Measurements from ENCODE around the gene HTR3E. TPM values are rescaled to one million over a fixed set of nuclear protein-coding genes. Genes with fewer than 3 reads are reported as not detected.
A peak's percentile ranks its signal among the peaks of the same experiment; 100 is the strongest.
"Not testable (repeated sequence)": the region's sequence is repeated elsewhere in the genome, so short reads cannot be mapped to it uniquely, and the experiment has no call there.

Gene HTR3E
- total RNA-seq, 2 donors from 2014 or later, result not detected

DNA sequence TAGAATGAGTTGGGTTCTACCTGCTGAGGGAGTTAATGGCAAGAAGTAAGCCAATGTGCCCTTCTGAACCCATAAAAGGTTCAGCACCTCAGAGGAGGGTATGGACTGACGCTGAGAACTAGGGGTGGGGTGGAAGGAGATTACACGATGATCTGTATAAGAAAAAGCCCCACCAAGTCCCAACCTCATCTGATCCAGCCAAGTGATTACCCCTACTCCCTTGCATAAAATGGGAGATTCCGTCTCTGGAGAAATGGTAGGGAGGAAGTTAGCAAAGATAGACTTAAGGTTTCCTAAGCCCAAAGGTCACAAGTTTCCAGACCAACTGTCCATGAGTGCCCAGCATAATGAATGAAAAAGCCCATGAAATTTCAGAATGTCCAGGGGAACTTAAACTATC, 51.2 kb downstream of the HTR3E start:
- intact Hi-C loops (cut with DNase I), result no loop called here
- DNase-seq, result no peak
- ATAC-seq, result no peak

DNA sequence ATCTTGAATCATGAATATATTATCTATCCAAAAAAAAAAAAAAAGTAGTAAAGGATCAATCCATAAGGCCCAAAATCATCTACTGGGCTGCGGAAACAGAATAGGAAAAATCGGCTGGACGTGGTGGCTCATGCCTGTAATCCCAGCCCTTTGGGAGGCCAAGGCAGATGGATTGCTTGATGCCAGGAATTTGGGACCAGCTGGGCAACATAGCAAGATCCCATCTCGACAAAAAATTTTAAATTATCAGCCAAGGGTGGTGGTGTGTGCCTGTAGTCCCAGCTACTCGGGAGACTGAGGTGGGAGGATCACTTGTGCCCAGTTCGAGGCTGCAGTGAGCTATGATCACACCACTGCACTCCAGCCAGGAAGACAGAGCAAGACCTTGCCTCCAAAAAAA, 52.3 kb downstream of the HTR3E start:
- ATAC-seq (no peak), DNase-seq (no peak)
- intact Hi-C loops (cut with DNase I), result no loop called here

DNA sequence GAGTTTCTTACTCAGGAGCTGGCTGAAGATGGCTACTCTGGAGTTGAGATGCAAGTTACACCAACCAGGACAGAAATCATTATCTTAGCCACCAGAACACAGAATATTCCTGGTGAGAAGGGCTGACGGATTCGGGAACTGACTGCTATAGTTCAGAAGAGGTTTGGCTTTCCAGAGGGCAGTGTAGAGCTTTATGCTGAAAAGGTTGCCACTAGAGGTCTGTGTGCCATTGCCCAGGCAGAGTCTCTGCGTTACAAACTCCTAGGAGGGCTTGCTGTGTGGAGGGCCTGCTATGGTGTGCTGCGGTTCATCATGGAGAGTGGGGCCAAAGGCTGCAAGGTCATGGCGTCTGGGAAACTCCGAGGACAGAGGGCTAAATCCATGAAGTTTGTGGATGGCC, 52.9 kb downstream of the HTR3E start:
- not testable (repeated sequence) for DNase-seq, ATAC-seq
- intact Hi-C loops (cut with DNase I), result loop anchor here in 1 of 2 donors (10.0 kb wide), 1 partner anchor 95 kb away; the partner anchor contains the start of genes ALG3 and EEF1AKMT4

DNA sequence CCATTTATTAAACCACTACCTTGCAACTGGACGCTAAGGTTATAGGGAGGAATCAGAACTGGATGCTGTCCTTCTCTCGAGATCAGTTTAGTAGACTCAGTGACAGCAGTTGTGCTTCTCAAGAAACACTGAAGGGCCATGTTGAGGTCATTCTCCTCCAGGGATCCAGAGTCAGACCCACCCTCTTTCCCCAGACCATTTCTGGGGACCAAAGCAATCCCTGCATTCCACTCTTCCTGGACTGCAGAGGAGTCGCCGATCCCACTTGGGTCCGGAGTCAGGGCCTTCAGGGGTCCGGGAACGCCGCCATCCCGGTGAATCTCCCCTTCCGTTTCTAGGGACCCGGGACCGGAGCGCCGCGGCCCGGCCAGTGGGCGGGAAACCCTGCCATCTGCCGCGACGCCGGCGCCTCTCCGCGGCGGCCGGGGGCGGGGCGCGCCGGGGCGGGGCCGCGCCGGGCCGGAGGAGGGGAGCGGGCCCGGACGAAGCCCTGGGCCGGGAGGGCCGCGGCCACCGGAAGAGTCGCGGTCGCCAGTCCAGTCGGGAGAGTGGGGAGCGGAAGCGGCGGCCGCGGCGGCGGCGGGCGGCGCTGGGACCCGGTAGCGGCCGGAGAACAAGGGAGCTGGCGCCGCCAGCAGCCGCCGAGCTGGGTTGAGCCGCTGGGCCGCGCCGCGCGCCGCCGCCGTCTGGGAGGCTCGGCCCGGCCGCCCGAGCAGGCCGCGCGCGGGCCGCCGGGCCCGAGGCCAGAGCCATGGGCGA, 58.2 kb downstream of the HTR3E start, which contains the start of gene DVL3:
DVL3 (plus strand) TSS at position 493 of the 759 bp plus-strand sequence; CDS start at position 752, 259 bp downstream.
- DNase-seq (peak; percentile 73), ATAC-seq (peak; percentile 84 to 87)
- intact Hi-C loops (cut with DNase I), result loop anchor here in 1 of 2 donors (10.0 kb wide), 1 partner anchor 90 kb away; the partner anchor contains the start of genes ALG3 and EEF1AKMT4

DNA sequence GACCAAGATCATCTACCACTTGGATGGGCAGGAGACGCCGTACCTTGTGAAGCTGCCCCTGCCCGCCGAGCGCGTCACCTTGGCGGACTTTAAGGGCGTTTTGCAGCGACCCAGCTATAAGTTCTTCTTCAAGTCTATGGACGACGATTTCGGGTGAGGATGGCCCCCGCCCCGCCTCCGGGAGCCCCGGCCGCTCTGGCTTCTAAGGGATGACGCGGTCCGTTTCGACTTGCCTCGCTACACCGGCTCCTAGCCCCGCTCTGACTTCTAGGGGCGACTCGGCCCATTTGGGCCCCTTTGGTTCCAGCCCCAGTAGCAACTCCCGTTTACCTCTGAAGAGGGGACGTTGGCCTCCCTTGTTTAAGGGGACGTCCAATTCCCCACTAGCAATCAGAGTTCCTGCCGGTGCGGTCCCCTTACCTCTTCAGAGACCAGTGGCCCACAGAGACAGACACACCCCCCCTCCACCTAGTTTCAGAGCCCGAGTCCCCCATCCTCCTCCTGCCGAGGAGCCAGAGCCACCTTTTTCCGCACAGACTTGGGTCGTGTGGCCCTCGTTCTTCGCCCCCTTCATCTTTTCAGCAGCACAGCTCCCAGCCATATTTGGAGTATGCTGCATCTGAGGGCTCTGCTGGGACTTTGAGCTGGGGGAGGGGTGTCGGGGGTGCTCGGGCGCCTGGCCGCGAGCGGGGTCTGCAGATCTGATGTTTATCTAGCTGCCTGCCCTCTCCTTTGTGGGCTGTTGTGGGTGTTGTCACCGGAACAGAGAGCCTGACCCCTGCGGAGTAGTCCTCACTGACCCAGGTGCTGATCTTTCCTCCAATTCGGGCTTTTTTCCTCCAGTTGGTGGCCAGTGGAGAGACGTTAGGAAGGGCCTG, 59.0 kb downstream of the HTR3E start:
- intact Hi-C loops (cut with DNase I), result loop anchor here in 1 of 2 donors (10.0 kb wide), 1 partner anchor 89 kb away; the partner anchor contains the start of genes ALG3 and EEF1AKMT4
- ATAC-seq (peak; percentile 3 to 31), DNase-seq (peak; percentile 58)

DNA sequence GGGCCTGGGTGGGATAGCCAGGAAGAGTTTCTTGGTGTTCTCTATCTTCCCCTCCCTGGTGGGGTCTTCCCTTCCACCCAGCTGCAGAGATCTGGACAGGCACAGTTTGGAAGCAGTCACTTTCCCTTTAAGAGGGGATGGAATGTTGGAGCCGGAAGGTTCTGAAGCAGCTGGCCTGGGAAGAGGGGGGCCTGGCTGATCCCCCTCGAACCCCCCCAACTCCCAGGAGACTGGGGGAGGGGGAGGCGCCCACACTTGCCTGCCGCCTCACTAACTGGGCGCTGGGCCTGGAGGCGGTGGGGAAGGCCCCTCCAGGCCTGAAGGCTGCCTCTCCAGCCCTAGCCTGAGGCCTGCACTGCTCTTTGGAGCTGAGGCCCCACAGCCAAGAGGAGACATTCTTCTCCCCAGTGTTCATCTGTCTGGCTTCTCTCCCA, 59.7 kb downstream of the HTR3E start:
- DNase-seq (peak; percentile 66), ATAC-seq (peak; percentile 58 to 77)
- intact Hi-C loops (cut with DNase I), result loop anchor here in 1 of 2 donors (10.0 kb wide), 1 partner anchor 88 kb away; the partner anchor contains the start of genes ALG3 and EEF1AKMT4

Other genes with a start within 250 kb of the HTR3E start
- gene PARL, start 212.2 kb upstream of the HTR3E start, total RNA-seq, result 10 to 100 TPM; 51.7 to 81.1 TPM
- gene ABCC5, start 79.2 kb upstream of the HTR3E start, total RNA-seq, result 10 to 100 TPM; 40.2 to 69.2 TPM
- gene HTR3D, start 65.3 kb upstream of the HTR3E start, total RNA-seq, result not detected
- gene HTR3C, start 44.0 kb upstream of the HTR3E start, total RNA-seq, result not detected
- gene EIF2B5, start 38.3 kb downstream of the HTR3E start, total RNA-seq, result 10 to 100 TPM; 29.1 to 30.5 TPM
- 10 to 100 TPM; 42.6 to 66.2 TPM for gene DVL3, start 58.3 kb downstream of the HTR3E start, total RNA-seq
- 100 to 1,000 TPM; 278 to 314 TPM for gene AP2M1, start 77.8 kb downstream of the HTR3E start, total RNA-seq
- gene ABCF3, start 89.1 kb downstream of the HTR3E start, total RNA-seq, result 10 to 100 TPM; 54.4 to 78.2 TPM
- gene VWA5B2, start 132.5 kb downstream of the HTR3E start, total RNA-seq, result not detected
- gene ALG3, start 151.9 kb downstream of the HTR3E start, total RNA-seq, result 10 to 100 TPM; 23.2 to 28.2 TPM
- gene EEF1AKMT4, start 152.6 kb downstream of the HTR3E start, total RNA-seq, result 1 to 10 TPM; 1.9 to 3.1 TPM
- under 1 TPM in 1 of 2 donors, not detected in 1; 0.18 TPM for gene CAMK2N2, start 164.5 kb downstream of the HTR3E start, total RNA-seq
- 1 to 10 TPM in 1 of 2 donors, not detected in 1; 1.1 TPM for gene ECE2, start 179.0 kb downstream of the HTR3E start, total RNA-seq
- 100 to 1,000 TPM; 176 to 217 TPM for gene PSMD2, start 202.2 kb downstream of the HTR3E start, total RNA-seq
- gene EIF4G1, start 217.5 kb downstream of the HTR3E start, total RNA-seq, result 100 to 1,000 TPM; 229 to 275 TPM
- 10 to 100 TPM; 21.0 to 31.1 TPM for gene FAM131A, start 240.5 kb downstream of the HTR3E start, total RNA-seq

All from left cardiac atrium (tissue), 4 donors.